SIG-M5 treated with dmso at 0.1 percent for 504 hours (cell line): Measurements from ENCODE around the gene BICDL2.

Experiments
- DNase-seq: peaks from one replicate; lab custom pipeline; 2025; ENCODE audit not compliant: unreplicated experiment; lab: John Stamatoyannopoulos, UW

BICDL2 gene

DNA sequence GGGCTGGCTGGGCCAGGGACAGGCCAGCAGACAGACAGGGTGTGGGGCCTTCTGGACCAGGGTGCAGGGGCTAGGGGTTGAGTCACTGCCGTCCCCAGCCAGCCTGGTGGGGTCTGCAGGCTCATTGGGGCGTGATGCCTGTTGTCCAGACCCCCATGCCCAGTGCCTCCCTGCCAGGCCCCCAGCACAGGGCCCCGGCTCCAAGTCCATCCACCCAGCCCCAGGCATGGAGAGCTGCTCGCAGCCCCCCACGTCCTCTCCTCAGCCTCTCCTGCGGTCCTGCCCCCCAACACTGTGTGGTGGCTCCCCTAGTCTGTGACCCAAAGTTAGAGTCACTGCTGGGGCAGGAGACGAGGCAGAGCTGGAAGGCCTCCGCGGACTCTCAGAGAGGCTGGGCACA is 49.5 kb downstream of the BICDL2 start:
- no peak for DNase-seq

GRCh38 chr16:2986623-2987188 is 50.0 kb downstream of the BICDL2 start:
- no peak for DNase-seq

DNA sequence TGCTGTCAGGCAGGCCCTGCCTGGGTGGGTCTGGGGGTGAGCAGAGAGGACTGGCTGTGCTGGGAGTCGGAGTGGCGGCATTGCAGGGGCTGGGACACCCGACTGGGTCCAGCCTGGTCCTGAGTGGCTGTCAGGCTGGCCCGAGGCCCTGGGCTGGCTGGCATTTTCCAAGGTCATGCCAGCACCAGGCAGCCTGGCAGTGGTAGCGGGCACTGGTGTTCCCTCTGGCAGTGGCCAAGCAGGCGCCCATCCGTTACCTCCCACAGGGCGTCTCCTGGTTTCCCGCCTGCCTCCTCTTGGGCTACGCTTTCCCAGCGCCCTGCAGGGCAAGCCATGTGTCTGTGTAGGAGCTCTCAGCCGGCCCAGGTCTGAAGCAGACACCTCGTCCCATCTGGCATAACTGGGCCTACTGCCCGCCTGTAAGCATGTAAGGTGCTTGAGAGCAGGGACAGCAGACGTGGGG is 50.8 kb downstream of the BICDL2 start:
- DNase-seq = no peak

- DNase-seq = no peak
Observed at GRCh38 chr16:2985462-2985861, 51.3 kb downstream of the BICDL2 start.

DNA sequence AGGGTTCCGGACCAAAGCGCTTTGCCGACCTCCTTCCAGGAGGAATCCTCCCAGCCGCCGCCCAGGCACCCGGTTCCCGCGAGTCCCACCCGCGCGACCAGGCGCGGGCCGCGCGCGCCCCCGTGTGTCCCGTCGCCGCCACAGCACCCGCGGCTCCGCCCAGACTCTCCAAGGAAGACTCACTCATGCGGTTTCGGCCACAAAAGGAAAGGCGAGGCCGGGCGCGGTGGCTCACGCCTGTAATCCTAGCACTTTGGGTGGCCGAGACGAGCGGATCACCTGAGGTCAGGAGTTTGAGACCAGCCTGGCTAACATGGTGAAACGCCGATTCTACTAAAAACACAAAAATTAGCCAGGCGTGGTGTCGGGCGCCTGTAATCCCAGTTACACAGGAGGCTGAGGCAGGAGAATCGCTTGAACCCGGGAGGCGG is 53.0 kb downstream of the BICDL2 start:
- peak; percentile 67 for DNase-seq

GRCh38 chr16:2982402-2982801 is 54.3 kb downstream of the BICDL2 start:
- DNase-seq = no peak

- no peak for DNase-seq
Observed at GRCh38 chr16:2981899-2982250, 54.9 kb downstream of the BICDL2 start.

- DNase-seq = no peak
Observed at GRCh38 chr16:2981177-2981898, 55.4 kb downstream of the BICDL2 start.

DNA sequence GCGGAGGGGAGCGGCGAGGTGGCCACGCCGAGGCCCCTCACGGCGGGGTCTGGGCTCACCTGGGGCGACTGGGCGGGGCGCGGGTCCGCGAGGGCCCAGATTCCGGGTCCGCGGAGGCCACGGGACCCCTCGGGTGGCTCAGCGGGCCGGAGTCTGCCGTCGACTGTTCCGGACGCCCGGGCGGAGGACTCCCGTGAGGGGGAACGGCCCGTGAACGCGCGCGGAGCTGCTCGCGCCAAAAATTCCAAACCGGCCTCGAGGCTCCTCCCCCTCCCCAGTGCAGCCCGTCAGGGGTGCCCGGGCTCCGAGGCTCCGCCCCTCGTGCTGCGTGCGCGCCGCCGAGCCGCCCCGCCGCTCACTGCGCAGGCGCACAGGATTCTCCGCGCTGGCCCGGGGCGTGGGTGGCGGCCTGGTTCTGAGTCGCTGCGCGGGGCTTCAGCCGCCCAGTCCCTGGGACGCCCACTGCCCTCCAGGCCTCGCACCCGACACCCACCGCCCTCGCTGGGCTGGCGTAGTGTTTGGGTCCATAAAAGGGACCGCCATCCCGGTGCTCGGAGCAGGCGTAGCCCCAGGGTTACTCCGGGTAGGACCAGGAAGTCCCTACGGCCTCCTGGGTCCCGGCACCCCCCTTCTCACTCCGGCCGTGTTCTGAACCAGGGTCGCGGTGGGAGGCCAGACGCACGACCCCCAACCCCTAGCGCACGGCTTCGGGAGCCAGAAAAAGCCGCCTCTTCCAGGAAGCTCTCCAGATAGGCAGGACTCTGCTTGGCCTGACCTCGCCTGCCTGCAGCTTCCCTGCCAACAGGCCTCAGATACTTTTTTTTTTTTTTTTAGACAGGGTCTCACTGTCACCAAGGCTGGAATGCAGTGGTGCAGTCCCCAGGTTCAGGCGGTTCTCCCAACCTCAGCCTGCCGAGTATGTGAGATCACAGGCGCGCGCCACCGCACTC is 56.2 kb downstream of the BICDL2 start, which contains the start of gene PKMYT1:
PKMYT1 (minus strand) TSS at position 220 of the 950 bp plus-strand sequence. CDS start 789 bp downstream, outside the sequence.
- DNase-seq = peak; percentile 79

GRCh38 chr16:2979669-2980226 is 57.0 kb downstream of the BICDL2 start:
- DNase-seq = no peak
